Myocyte (in vitro differentiated cells): ENCODE measurements around the gene KCNH3. TPM values are rescaled to one million over a fixed set of nuclear protein-coding genes. Genes with fewer than 3 reads are reported as not detected.
"Not testable (repeated sequence)": the region's sequence is repeated elsewhere in the genome, so short reads cannot be mapped to it uniquely, and the experiment has no call there.

Experiments
- DNase-seq: peaks from one replicate; pipeline ENCODE4 v3.0.0-alpha.2; 2012; ENCODE audit warnings: low read depth
- total RNA-seq: library from RNA; depleted of rRNA; stranded (reverse); fragments of >200 nt; gene quantifications from 2 replicates; pipeline ENCODE4 v1.2.3, GENCODE V29; 2014

Gene KCNH3
- total RNA-seq, 1 donor from 2014 or later: 8.9 TPM

GRCh38 chr12:49527361-49528130, 11.3 kb upstream of the KCNH3 start:
- no peak for DNase-seq

- no peak for DNase-seq
These were observed 9.4 kb upstream of the KCNH3 start for GRCh38 chr12:49529414-49529813.

GRCh38 chr12:49531745-49532144, 7.1 kb upstream of the KCNH3 start:
- no peak for DNase-seq

GRCh38 chr12:49533331-49533730, 5.5 kb upstream of the KCNH3 start:
- DNase-seq: no peak

- DNase-seq: not testable (repeated sequence)
These were observed 4.7 kb upstream of the KCNH3 start for GRCh38 chr12:49534122-49534521.

GRCh38 chr12:49534731-49535278, 4.0 kb upstream of the KCNH3 start:
- no peak for DNase-seq

GRCh38 chr12:49535921-49536525, 2.8 kb upstream of the KCNH3 start:
- no peak for DNase-seq

- no peak for DNase-seq
These were observed 2.2 kb upstream of the KCNH3 start for GRCh38 chr12:49536526-49537071.

- DNase-seq: no peak
These were observed 1.5 kb upstream of the KCNH3 start for GRCh38 chr12:49537231-49537751.

- no peak for DNase-seq
These were observed 899 bp upstream of the KCNH3 start for GRCh38 chr12:49537752-49538509.

GRCh38 chr12:49539406-49540228, 787 bp downstream of the KCNH3 start:
- DNase-seq: no peak

- peak; percentile 90 for DNase-seq
These were observed 1.7 kb downstream of the KCNH3 start for GRCh38 chr12:49540229-49541139.

GRCh38 chr12:49541140-49541861, 2.5 kb downstream of the KCNH3 start:
- no peak for DNase-seq

GRCh38 chr12:49541911-49542505, 3.2 kb downstream of the KCNH3 start:
- no peak for DNase-seq

GRCh38 chr12:49542592-49543160, 3.8 kb downstream of the KCNH3 start:
- no peak for DNase-seq

GRCh38 chr12:49543221-49543913, 4.5 kb downstream of the KCNH3 start:
- no peak for DNase-seq
